Skeletal muscle satellite cell (primary cell): ENCODE measurements around the gene RUFY4.

Experiments used
- H3K27me3 ChIP-seq: 2 replicates; pipeline ENCODE4 v1.7.0; 2013; ENCODE audit warnings: low read length; ENCODE audit not compliant: control insufficient read depth, insufficient read depth
- H3K36me3 ChIP-seq: 2 replicates; pipeline ENCODE4 v1.7.0; 2013; ENCODE audit warnings: mild to moderate bottlenecking, control low read depth, low read length; ENCODE audit not compliant: insufficient read depth
- H3K4me1 ChIP-seq: 2 replicates; pipeline ENCODE4 v1.7.0; 2013; ENCODE audit warnings: low read length; ENCODE audit not compliant: control insufficient read depth, insufficient read depth
- H3K4me2 ChIP-seq: 2 replicates; pipeline ENCODE4 v1.7.0; 2013; ENCODE audit warnings: mild to moderate bottlenecking, low read length
- H3K4me3 ChIP-seq: 2 replicates; pipeline ENCODE4 v1.7.0; 2013; ENCODE audit warnings: low read length
- H3K9ac ChIP-seq: 2 replicates; pipeline ENCODE4 v1.7.0; 2013; ENCODE audit warnings: mild to moderate bottlenecking, low read depth, low read length, moderate library complexity
- H3K9me3 ChIP-seq: replicated peaks from 2 replicates; pipeline ENCODE4 v1.7.0; 2013; ENCODE audit warnings: mild to moderate bottlenecking, control low read depth, low read length

Gene RUFY4

GRCh38 chr2:218066926-218067515 is 2.0 kb upstream of the RUFY4 start:
- H3K27me3 ChIP-seq: peaks cover 58% of the 10 kb centered on the region
- H3K9ac ChIP-seq: no peak overlapping the region
- no peaks in the 10 kb centered on the region for H3K4me1 ChIP-seq
- H3K36me3 ChIP-seq: no peaks in the 10 kb centered on the region
- H3K4me3 ChIP-seq: no peak overlapping the region
- no peak overlapping the region for H3K4me2 ChIP-seq
- H3K9me3 ChIP-seq: no peaks in the 10 kb centered on the region

GRCh38 chr2:218067523-218067922 is 1.5 kb upstream of the RUFY4 start:
- Histone ChIP-seq H3K27me3 (peaks cover 62% of the 10 kb centered on the region), H3K4me1 (no peaks in the 10 kb centered on the region), H3K4me3 (no peak overlapping the region), H3K4me2 (no peak overlapping the region), H3K9me3 (no peaks in the 10 kb centered on the region), H3K9ac (no peak overlapping the region), H3K36me3 (no peaks in the 10 kb centered on the region)

DNA sequence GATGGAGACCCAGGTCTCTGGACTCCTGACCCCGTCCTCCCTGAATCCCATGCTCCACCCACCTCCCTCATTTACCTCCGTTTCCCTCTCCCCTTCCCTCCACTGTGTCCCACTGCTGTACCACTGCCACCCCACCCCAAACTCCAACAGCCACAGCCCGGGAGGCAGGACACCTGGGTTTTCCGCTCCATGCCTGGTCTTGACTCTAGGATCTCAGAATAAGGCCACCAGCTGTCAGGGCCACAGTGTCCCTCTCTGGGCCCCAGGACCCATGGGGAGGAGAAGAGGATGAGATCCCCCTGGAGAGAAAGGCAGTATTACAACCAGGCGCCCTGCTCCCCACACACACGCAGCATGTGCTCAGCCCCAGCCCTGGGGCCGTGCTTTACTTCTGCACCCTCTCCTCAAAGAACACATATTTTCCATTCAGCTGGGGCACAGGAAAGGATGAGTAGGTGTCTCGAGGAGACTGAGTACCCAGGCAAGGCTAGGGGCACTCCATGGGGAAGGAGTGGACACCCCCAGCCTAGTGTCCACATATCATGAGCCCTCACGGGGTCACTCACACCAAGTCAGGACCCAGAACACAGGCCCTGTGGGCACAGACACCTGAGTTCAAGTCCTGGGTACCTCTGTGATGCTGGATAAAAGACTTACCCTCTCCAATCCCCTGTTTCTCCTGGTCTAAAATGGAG is 700 bp downstream of the RUFY4 start:
- Histone ChIP-seq H3K27me3 (peaks cover 55% of the 10 kb centered on the region), H3K4me3 (no peak overlapping the region), H3K4me1 (no peaks in the 10 kb centered on the region)

GRCh38 chr2:218070587-218070986 is 1.5 kb downstream of the RUFY4 start:
- Histone ChIP-seq H3K9me3 (no peaks in the 10 kb centered on the region), H3K27me3 (peaks cover 56% of the 10 kb centered on the region), H3K4me3 (no peak overlapping the region), H3K4me2 (no peak overlapping the region), H3K9ac (no peak overlapping the region), H3K4me1 (no peaks in the 10 kb centered on the region), H3K36me3 (no peaks in the 10 kb centered on the region)

More for the DNA sequence above, 700 bp downstream of the RUFY4 start:
- H3K9ac ChIP-seq: no peak overlapping the region
- no peak overlapping the region for H3K4me2 ChIP-seq
- H3K9me3 ChIP-seq: no peaks in the 10 kb centered on the region
- H3K36me3 ChIP-seq: no peaks in the 10 kb centered on the region

- Histone ChIP-seq H3K4me3 (no peak overlapping the region), H3K9ac (no peak overlapping the region), H3K4me1 (no peaks in the 10 kb centered on the region), H3K27me3 (peaks cover 58% of the 10 kb centered on the region), H3K4me2 (no peak overlapping the region), H3K36me3 (no peaks in the 10 kb centered on the region), H3K9me3 (no peaks in the 10 kb centered on the region)
Measured at GRCh38 chr2:218071218-218071937, 2.3 kb downstream of the RUFY4 start.

DNA sequence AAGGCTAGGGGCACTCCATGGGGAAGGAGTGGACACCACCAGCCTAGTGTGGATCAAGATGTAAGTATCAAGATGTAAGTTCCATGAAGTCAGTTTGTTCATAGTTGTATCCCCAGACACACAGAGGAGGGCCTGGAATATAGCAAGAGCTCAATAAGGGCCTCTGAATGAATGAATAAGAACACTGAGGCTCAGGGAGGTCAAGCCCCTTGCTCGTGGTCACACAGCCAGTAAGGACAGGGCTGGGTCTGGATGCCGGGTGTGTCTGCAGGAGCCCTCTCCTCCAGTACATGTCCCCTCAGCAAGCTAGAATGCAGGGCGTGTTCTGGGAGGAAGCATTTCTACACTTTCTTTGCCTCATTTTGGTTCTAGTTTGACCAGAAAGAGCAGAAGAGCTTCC is 2.9 kb downstream of the RUFY4 start:
- H3K27me3 ChIP-seq: peaks cover 53% of the 10 kb centered on the region
- H3K4me3 ChIP-seq: no peak overlapping the region

DNA sequence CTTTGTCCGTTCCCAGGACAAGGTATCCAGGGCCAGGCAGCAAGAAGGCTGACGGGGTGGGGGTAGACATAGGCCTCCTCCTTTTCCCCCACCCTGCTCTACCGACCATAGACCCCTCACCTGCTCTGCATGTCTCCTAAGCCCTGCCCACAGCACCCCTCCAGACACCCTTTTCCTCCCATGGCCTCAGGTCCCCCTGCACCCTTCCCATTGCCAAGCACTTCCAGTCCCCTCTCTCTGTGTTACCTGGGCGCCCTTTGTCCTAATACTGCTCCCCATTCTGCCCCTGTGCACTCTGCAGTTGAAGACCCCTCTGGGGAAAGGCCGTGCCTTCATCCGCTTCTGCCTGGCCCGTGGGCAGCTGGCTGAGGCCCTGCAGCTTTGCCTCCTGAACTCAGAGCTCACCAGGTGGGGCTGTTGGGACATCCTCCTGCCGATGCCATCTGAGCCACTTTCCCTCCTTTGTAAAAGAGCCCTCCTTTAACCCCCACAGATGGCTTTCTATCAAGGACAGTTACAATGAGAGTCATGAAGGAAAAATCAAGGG is 3.5 kb downstream of the RUFY4 start:
- Histone ChIP-seq H3K9me3 (no peaks in the 10 kb centered on the region), H3K4me3 (no peak overlapping the region), H3K9ac (no peak overlapping the region), H3K4me1 (no peaks in the 10 kb centered on the region), H3K27me3 (peaks cover 47% of the 10 kb centered on the region), H3K36me3 (no peaks in the 10 kb centered on the region), H3K4me2 (no peak overlapping the region)

More for the DNA sequence above, 2.9 kb downstream of the RUFY4 start:
- H3K4me2 ChIP-seq: no peak overlapping the region
- no peaks in the 10 kb centered on the region for H3K36me3 ChIP-seq
- H3K9ac ChIP-seq: no peak overlapping the region
- H3K9me3 ChIP-seq: no peaks in the 10 kb centered on the region
- H3K4me1 ChIP-seq: no peaks in the 10 kb centered on the region

GRCh38 chr2:218073185-218073584 is 4.1 kb downstream of the RUFY4 start:
- H3K9ac ChIP-seq: no peak overlapping the region
- no peak overlapping the region for H3K4me2 ChIP-seq
- no peak overlapping the region for H3K4me3 ChIP-seq
- H3K36me3 ChIP-seq: no peaks in the 10 kb centered on the region
- H3K27me3 ChIP-seq: peaks cover 44% of the 10 kb centered on the region
- H3K9me3 ChIP-seq: no peaks in the 10 kb centered on the region
- no peaks in the 10 kb centered on the region for H3K4me1 ChIP-seq

DNA sequence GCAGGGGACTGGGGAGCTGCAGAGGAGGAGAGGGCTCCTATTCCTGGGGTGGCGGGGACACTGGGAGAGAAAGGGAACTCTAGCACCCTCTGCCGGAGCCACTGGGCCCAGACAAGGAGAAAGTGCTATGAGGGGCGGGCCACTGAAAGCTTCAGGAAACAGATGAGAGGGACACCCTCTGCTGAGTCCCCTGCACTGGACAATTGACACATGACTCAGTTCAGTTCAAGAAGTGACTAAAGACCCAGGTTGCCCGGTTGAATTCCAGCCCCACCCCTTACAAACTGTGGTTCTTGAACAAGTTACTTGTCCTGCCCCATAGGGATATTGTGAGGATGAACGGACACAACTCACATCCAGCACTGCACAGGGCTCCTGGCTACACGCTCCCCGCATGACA is 5.0 kb downstream of the RUFY4 start:
- no peaks in the 10 kb centered on the region for H3K36me3 ChIP-seq
- H3K4me3 ChIP-seq: no peak overlapping the region
- H3K4me2 ChIP-seq: no peak overlapping the region
- no peak overlapping the region for H3K9ac ChIP-seq
- H3K9me3 ChIP-seq: no peaks in the 10 kb centered on the region
- H3K27me3 ChIP-seq: peaks cover 44% of the 10 kb centered on the region
- no peaks in the 10 kb centered on the region for H3K4me1 ChIP-seq

DNA sequence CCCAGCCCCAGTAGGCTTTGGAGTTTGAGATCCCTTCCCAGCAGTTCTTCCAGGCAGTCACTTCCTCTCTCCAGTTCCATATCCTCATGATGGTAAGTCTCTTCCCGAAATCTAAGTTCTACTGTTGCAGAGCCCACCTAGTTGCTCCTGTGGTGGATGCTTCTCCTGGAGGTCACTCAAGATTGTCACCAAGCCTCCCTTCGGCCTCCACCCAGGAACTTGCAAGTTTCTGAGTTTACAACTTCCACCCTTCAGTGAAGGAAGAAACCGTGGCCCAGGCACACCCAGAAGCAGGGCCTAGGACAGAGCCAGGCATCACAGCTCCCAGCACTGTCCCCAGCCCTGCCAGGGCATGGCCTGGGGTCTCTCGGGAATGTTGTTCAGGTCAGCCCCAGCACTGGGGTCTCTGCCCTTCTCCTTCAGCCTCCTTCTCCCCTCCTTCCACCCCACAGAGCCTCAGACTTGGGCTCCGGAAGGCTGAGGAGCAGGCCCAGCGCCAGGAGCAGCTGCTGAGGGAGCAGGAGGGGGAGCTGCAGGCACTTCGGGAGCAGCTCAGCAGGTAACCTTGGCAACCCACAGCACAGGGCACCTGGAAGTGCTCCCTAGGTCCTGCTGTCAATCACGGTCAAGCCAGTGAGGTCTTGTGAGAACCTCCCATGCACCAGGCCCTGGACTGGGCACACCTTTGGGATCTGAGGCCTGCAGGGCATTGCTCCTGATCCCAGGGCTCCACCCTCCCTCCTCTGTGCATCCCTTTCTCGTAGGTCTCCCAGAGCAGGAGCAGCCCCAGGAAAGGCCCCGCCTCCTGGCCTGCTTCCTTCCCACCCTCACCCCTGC is 7.1 kb downstream of the RUFY4 start:
- Histone ChIP-seq H3K9ac (no peak overlapping the region), H3K4me2 (no peak overlapping the region), H3K27me3 (peaks cover 38% of the 10 kb centered on the region), H3K4me1 (no peaks in the 10 kb centered on the region), H3K4me3 (no peak overlapping the region), H3K36me3 (no peaks in the 10 kb centered on the region), H3K9me3 (no peaks in the 10 kb centered on the region)
